ENCODE data around the gene CBLL1.

DNA sequence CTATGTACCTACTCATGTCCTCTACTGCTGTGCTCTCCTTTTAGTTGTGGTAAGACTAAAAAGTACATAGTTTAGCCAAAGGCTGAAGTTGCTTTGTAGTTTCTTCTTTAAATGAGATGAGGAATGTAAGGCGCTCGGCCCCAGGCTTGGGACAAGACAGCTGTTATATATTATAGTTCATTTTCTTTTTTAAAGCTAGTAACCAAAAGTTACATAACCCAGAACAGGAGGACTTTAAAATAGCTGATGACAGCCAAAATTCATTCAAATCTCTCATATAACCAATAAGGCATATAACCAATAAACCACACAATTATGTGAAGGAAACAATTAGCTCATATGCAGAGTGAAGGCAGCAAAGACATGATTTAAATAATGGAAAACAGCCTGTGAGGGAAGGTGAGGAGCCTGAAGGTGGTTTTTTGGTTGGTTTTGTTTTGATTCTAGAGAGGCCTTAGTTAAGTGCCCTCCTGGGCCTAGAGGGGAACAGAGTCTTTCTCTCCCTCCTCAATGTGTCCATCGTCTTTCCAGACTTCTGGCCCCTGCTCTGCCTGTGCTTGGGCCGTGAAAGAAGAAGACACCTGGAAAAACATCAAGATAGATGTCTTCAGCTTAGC, 47.5 kb upstream of the CBLL1 start:
- TF ChIP-seq, protein P1, sequence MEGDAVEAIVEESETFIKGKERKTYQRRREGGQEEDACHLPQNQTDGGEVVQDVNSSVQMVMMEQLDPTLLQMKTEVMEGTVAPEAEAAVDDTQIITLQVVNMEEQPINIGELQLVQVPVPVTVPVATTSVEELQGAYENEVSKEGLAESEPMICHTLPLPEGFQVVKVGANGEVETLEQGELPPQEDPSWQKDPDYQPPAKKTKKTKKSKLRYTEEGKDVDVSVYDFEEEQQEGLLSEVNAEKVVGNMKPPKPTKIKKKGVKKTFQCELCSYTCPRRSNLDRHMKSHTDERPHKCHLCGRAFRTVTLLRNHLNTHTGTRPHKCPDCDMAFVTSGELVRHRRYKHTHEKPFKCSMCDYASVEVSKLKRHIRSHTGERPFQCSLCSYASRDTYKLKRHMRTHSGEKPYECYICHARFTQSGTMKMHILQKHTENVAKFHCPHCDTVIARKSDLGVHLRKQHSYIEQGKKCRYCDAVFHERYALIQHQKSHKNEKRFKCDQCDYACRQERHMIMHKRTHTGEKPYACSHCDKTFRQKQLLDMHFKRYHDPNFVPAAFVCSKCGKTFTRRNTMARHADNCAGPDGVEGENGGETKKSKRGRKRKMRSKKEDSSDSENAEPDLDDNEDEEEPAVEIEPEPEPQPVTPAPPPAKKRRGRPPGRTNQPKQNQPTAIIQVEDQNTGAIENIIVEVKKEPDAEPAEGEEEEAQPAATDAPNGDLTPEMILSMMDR (IDR thresholded peaks at IDR 0.05; ENCODE audit: borderline replicate concordance, extremely low read depth, low read length, poor library complexity, severe bottlenecking): no peak
- TF ChIP-seq EZH2 (IDR thresholded peaks at IDR 0.05; ENCODE audit: borderline replicate concordance, low read depth, low read length, severe bottlenecking): no peak

Data from DND-41 (cell line).